GM12878 (cell line): Measurements from ENCODE around the gene UNKL. TPM values are rescaled to one million over a fixed set of nuclear protein-coding genes. Genes with fewer than 3 reads are reported as not detected.

ENCODE experiments used
- CBX5 ChIP-seq: sonication (generic); IDR thresholded peaks from 2 replicates; pipeline ENCODE4 v1.6.1; 2016; ENCODE audit warnings: low read depth, moderate library complexity, mild to moderate bottlenecking, inconsistent platforms
- CHD1 ChIP-seq: IDR thresholded peaks from 2 replicates; pipeline ENCODE4 v1.6.1; 2012; ENCODE audit warnings: low read depth, low read length, improper control_type of control experiment
- EED ChIP-seq: sonication (generic); IDR thresholded peaks from 2 replicates; pipeline ENCODE4 v1.6.1; 2016; ENCODE audit warnings: antibody characterized with exemption, low read depth
- MYB ChIP-seq: fragments of 150-350 bp; IDR thresholded peaks from 2 replicates; pipeline ENCODE4 v1.6.1; 2014; ENCODE audit warnings: mild to moderate bottlenecking, low read depth, low read length, borderline replicate concordance
- NFXL1 ChIP-seq: fragments of 450-650 bp; IDR thresholded peaks from 2 replicates; pipeline ENCODE4 v1.6.1; 2017; ENCODE audit warnings: antibody characterized with exemption, mild to moderate bottlenecking, borderline replicate concordance
- NR2C2 ChIP-seq: IDR thresholded peaks from 2 replicates; pipeline ENCODE4 v1.6.1; 2011; ENCODE audit warnings: borderline replicate concordance, low read depth; ENCODE audit not compliant: control insufficient read depth, insufficient read length
- NRF1 ChIP-seq: conservative IDR thresholded peaks from 2 replicates; pipeline ENCODE4 v1.6.1; 2011; ENCODE audit warnings: mild to moderate bottlenecking, low read depth, low read length, improper control_type of control experiment
- RELA ChIP-seq: fragments of 450-650 bp; IDR thresholded peaks from 2 replicates; pipeline ENCODE4 v1.8.0; 2014; ENCODE audit warnings: borderline replicate concordance; ENCODE audit not compliant: partially characterized antibody
- SUPT20H ChIP-seq: IDR thresholded peaks from 2 replicates; pipeline ENCODE4 v1.6.1; 2011; ENCODE audit warnings: low read depth, mild to moderate bottlenecking, low read length, moderate library complexity, borderline replicate concordance; ENCODE audit not compliant: control insufficient read depth
- polyA plus RNA-seq, 11 experiments: library from polyadenylated mRNA; depleted of rRNA in 4 of 11; unstranded in 6 of 11; stranded (reverse) in 5 of 11; fragments of >200 nt; fragmentation: Nextera tagmentation in 4 of 11; fragmentation: Illumina TruSeq in 1 of 11; extraction: Ambion mirVana in 4 of 11; extraction: Trizol in 1 of 11; gene quantifications; 1 replicate in 1 of 11; 2 replicates in 10 of 11; pipeline versions ENCODE4 v1.2.1 to v1.2.3, GENCODE V29; 2011 to 2016; ENCODE audit warnings: inconsistent platforms in 2 of 11, missing spikeins in 2 of 11, low read depth in 1 of 11
- total RNA-seq, 4 experiments: library from RNA; depleted of rRNA in 3 of 4; stranded (reverse); fragments of >200 nt in 3 of 4; fragmentation: Illumina TruSeq in 1 of 4; extraction: Trizol in 1 of 4; gene quantifications; 2 replicates each; pipeline versions ENCODE4 v1.2.1 to v1.2.3, GENCODE V29; 2013 to 2021
- TF ChIP-seq, protein P1 (sequence below): IDR thresholded peaks from 2 replicates; pipeline ENCODE4 v1.6.1; 2012; ENCODE audit warnings: mild to moderate bottlenecking, low read depth, low read length
- TF ChIP-seq, protein P2 (sequence below): IDR thresholded peaks from 2 replicates; pipeline ENCODE4 v1.6.1; 2012; ENCODE audit warnings: low read depth, low read length, improper control_type of control experiment
- TF ChIP-seq, protein P3 (sequence below): fragments of 450-650 bp; IDR thresholded peaks from 2 replicates; pipeline ENCODE4 v1.6.1; 2017; ENCODE audit warnings: borderline replicate concordance
- TF ChIP-seq, protein P4 (sequence below): fragments of 450-650 bp; IDR thresholded peaks from 2 replicates; pipeline ENCODE4 v1.6.1; 2014; ENCODE audit warnings: mild to moderate bottlenecking
- TF ChIP-seq, protein P5 (sequence below), 3 experiments: IDR thresholded peaks in 2 of 3; conservative IDR thresholded peaks in 1 of 3; 2 replicates each; pipeline ENCODE4 v1.5.1; 2011; ENCODE audit warnings: low read depth in 3 of 3, low read length in 3 of 3, mild to moderate bottlenecking in 3 of 3, control low read depth in 2 of 3, moderate library complexity in 2 of 3, inconsistent platforms in 1 of 3, mixed read lengths in 1 of 3; ENCODE audit not compliant: control insufficient read depth in 2 of 3, insufficient read depth in 1 of 3; ENCODE audit errors: extremely low read depth in 1 of 3
- TF ChIP-seq, protein P6 (sequence below): IDR thresholded peaks from 2 replicates; pipeline ENCODE4 v1.6.1; 2012; ENCODE audit warnings: improper control_type of control experiment, low read depth, low read length; ENCODE audit not compliant: insufficient replicate concordance

UNKL gene
- total and polyA plus RNA-seq, 10 of the 15 experiments (the other 5 are each of a cell fraction or from before 2014, with no cell fraction given) = 0.40 to 21.6 (median 9.1) TPM

DNA sequence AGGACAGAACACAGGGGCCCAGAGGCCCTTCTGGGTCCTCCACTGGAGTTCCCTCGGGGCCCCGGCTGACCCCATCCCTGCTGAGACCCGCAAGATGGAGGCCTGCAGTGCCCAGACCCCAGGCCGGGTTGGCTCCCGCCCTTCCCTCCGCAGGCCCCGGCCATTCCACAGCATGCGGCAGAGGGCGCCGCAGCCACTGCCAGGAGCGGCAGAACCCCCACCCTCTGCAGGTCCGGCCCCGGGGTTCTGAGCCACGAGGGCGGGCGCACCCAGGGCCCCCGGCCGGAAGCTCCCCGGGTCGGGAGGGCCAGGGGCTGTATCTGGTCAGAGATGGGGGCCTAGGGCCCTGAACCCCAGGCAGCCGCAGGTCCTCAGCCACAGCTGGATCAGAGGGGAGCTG, 14.0 kb upstream of the UNKL start (continued):
- TF ChIP-seq, protein P1, sequence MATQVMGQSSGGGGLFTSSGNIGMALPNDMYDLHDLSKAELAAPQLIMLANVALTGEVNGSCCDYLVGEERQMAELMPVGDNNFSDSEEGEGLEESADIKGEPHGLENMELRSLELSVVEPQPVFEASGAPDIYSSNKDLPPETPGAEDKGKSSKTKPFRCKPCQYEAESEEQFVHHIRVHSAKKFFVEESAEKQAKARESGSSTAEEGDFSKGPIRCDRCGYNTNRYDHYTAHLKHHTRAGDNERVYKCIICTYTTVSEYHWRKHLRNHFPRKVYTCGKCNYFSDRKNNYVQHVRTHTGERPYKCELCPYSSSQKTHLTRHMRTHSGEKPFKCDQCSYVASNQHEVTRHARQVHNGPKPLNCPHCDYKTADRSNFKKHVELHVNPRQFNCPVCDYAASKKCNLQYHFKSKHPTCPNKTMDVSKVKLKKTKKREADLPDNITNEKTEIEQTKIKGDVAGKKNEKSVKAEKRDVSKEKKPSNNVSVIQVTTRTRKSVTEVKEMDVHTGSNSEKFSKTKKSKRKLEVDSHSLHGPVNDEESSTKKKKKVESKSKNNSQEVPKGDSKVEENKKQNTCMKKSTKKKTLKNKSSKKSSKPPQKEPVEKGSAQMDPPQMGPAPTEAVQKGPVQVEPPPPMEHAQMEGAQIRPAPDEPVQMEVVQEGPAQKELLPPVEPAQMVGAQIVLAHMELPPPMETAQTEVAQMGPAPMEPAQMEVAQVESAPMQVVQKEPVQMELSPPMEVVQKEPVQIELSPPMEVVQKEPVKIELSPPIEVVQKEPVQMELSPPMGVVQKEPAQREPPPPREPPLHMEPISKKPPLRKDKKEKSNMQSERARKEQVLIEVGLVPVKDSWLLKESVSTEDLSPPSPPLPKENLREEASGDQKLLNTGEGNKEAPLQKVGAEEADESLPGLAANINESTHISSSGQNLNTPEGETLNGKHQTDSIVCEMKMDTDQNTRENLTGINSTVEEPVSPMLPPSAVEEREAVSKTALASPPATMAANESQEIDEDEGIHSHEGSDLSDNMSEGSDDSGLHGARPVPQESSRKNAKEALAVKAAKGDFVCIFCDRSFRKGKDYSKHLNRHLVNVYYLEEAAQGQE = no peak
- TF ChIP-seq, protein P2, sequence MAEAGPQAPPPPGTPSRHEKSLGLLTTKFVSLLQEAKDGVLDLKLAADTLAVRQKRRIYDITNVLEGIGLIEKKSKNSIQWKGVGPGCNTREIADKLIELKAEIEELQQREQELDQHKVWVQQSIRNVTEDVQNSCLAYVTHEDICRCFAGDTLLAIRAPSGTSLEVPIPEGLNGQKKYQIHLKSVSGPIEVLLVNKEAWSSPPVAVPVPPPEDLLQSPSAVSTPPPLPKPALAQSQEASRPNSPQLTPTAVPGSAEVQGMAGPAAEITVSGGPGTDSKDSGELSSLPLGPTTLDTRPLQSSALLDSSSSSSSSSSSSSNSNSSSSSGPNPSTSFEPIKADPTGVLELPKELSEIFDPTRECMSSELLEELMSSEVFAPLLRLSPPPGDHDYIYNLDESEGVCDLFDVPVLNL = no peak
- TF ChIP-seq NR2C2 = no peak
- TF ChIP-seq, protein P3, sequence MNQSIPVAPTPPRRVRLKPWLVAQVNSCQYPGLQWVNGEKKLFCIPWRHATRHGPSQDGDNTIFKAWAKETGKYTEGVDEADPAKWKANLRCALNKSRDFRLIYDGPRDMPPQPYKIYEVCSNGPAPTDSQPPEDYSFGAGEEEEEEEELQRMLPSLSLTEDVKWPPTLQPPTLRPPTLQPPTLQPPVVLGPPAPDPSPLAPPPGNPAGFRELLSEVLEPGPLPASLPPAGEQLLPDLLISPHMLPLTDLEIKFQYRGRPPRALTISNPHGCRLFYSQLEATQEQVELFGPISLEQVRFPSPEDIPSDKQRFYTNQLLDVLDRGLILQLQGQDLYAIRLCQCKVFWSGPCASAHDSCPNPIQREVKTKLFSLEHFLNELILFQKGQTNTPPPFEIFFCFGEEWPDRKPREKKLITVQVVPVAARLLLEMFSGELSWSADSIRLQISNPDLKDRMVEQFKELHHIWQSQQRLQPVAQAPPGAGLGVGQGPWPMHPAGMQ = no peak
- TF ChIP-seq, protein P4, sequence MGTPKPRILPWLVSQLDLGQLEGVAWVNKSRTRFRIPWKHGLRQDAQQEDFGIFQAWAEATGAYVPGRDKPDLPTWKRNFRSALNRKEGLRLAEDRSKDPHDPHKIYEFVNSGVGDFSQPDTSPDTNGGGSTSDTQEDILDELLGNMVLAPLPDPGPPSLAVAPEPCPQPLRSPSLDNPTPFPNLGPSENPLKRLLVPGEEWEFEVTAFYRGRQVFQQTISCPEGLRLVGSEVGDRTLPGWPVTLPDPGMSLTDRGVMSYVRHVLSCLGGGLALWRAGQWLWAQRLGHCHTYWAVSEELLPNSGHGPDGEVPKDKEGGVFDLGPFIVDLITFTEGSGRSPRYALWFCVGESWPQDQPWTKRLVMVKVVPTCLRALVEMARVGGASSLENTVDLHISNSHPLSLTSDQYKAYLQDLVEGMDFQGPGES = no peak
- no peak for TF ChIP-seq SUPT20H
- no peak for TF ChIP-seq NRF1
- TF ChIP-seq MYB = no peak
- no peak for TF ChIP-seq CHD1
- TF ChIP-seq NFXL1 = no peak
- TF ChIP-seq EED = no peak
- no peak for TF ChIP-seq RELA
- TF ChIP-seq CBX5 = no peak
- TF ChIP-seq, protein P5, sequence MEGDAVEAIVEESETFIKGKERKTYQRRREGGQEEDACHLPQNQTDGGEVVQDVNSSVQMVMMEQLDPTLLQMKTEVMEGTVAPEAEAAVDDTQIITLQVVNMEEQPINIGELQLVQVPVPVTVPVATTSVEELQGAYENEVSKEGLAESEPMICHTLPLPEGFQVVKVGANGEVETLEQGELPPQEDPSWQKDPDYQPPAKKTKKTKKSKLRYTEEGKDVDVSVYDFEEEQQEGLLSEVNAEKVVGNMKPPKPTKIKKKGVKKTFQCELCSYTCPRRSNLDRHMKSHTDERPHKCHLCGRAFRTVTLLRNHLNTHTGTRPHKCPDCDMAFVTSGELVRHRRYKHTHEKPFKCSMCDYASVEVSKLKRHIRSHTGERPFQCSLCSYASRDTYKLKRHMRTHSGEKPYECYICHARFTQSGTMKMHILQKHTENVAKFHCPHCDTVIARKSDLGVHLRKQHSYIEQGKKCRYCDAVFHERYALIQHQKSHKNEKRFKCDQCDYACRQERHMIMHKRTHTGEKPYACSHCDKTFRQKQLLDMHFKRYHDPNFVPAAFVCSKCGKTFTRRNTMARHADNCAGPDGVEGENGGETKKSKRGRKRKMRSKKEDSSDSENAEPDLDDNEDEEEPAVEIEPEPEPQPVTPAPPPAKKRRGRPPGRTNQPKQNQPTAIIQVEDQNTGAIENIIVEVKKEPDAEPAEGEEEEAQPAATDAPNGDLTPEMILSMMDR (IDR thresholded peaks at IDR 0.05 in 2 of 3, conservative IDR thresholded peaks at IDR 0.05 in 1 of 3; ENCODE audit: control insufficient read depth in 2 of 3, extremely low read depth in 1 of 3, insufficient read depth in 1 of 3, low read depth in 3 of 3, low read length in 3 of 3) = peak; percentile 53 to 69 (median 68)
- TF ChIP-seq, protein P6, sequence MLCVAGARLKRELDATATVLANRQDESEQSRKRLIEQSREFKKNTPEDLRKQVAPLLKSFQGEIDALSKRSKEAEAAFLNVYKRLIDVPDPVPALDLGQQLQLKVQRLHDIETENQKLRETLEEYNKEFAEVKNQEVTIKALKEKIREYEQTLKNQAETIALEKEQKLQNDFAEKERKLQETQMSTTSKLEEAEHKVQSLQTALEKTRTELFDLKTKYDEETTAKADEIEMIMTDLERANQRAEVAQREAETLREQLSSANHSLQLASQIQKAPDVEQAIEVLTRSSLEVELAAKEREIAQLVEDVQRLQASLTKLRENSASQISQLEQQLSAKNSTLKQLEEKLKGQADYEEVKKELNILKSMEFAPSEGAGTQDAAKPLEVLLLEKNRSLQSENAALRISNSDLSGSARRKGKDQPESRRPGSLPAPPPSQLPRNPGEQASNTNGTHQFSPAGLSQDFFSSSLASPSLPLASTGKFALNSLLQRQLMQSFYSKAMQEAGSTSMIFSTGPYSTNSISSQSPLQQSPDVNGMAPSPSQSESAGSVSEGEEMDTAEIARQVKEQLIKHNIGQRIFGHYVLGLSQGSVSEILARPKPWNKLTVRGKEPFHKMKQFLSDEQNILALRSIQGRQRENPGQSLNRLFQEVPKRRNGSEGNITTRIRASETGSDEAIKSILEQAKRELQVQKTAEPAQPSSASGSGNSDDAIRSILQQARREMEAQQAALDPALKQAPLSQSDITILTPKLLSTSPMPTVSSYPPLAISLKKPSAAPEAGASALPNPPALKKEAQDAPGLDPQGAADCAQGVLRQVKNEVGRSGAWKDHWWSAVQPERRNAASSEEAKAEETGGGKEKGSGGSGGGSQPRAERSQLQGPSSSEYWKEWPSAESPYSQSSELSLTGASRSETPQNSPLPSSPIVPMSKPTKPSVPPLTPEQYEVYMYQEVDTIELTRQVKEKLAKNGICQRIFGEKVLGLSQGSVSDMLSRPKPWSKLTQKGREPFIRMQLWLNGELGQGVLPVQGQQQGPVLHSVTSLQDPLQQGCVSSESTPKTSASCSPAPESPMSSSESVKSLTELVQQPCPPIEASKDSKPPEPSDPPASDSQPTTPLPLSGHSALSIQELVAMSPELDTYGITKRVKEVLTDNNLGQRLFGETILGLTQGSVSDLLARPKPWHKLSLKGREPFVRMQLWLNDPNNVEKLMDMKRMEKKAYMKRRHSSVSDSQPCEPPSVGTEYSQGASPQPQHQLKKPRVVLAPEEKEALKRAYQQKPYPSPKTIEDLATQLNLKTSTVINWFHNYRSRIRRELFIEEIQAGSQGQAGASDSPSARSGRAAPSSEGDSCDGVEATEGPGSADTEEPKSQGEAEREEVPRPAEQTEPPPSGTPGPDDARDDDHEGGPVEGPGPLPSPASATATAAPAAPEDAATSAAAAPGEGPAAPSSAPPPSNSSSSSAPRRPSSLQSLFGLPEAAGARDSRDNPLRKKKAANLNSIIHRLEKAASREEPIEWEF = no peak
